HTR-8/SVneo (cell line): Measurements from ENCODE around the gene TPST2.

ENCODE experiments used
- DNase-seq: peaks from one replicate; pipeline ENCODE4 v3.0.0; 2011; ENCODE audit warnings: low spot score, mixed read lengths; ENCODE audit not compliant: insufficient read length
- FAIRE-seq: peaks from 2 replicates; lab custom pipeline; 2011; peaks lifted over from hg19 to GRCh38; lab: Jason Lieb, UNC

Gene TPST2

DNA sequence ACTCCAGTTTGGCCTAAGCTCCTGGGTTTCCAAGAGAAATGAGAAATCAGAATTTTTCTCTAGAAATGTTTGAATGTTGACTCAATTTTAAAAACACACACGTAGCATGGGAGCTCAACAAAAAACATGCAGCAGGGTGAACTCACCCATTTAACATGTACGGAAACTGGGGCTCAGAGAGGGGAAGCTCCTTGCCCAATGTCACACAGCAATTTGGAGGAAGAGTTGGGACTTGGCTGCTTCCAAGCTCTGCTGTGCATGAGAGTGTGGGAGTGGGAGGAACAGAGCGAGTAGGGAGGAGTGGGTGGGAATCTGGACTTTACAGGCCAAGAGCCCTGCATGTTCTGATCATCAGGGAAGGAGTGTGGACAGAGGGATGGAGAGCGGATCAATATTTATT, 5.9 kb downstream of the TPST2 start:
- FAIRE-seq (no peak), DNase-seq (no peak)

DNA sequence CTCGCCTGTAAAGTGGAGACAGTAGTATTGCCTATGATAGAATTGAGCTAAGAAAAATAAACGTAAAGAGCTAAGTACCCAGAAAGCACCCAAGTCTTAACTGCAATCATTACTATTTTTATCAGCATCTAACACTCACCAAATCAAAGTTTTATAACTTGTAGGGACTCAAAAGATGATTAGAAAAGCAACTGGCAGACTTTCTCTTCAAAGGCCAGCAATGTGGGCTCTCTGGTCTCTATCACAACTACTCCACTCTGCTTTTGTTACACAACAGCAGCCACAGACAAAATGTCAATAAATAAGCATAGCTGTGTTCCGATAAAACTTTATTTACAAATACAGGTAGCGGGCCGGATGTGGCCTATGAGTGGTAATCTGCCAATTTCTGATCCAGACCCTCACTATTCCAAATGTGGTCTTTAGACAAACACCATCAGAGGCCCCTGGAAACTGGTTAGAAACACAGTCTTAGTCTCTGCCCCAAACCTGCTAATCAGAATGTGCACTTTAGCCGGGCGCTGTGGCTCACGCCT, 8.2 kb downstream of the TPST2 start:
- FAIRE-seq (no peak), DNase-seq (no peak)

DNA sequence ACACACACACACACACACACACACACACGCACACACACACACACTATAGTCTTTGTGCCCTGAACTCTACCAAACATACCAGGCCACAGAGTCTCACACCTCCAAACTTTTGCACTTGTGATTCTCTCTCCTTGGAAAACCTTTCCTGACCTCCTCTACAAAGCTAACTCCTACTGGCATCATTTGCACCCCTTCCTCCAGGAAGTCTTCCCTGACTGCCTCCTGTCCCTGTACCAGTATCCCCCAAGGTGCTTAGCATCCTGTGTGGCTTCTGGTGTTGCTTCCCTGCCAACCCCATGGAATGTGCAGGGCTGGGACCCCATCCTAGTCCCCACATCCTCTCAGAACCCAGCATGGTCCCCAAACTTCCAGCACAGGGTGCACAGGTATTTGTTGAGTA, 8.9 kb downstream of the TPST2 start:
- FAIRE-seq (no peak), DNase-seq (no peak)

GRCh38 chr22:26580240-26580962, 9.5 kb downstream of the TPST2 start:
- FAIRE-seq (no peak), DNase-seq (no peak)

- DNase-seq (no peak), FAIRE-seq (no peak)
Measured at GRCh38 chr22:26579331-26579886, 10.5 kb downstream of the TPST2 start.

DNA sequence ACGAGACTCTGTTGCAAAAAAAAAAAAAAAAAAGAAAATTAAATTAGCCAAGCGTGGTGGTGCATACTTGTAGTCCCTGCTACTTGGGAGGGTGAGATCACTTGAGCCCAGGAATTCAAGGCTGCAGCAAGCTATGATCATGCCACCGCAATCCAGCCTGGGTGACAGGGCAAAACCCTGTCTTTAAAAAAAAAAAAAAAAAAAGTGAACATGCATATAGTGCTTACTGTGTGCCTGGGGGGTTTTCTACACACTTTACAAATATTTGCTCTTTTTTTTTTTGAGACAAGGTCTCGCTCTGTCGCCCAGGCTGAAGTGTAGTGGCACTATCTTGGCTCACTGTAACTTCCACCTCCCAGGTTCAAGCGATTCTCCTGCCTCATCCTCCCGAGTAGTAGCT, 12.9 kb downstream of the TPST2 start:
- DNase-seq: no peak
- FAIRE-seq: no peak

GRCh38 chr22:26576026-26576680, 13.8 kb downstream of the TPST2 start:
- DNase-seq: no peak
- no peak for FAIRE-seq

- FAIRE-seq (no peak), DNase-seq (no peak)
Measured at GRCh38 chr22:26574001-26574723, 15.8 kb downstream of the TPST2 start.

GRCh38 chr22:26573026-26573662, 16.8 kb downstream of the TPST2 start:
- DNase-seq (no peak), FAIRE-seq (no peak)

DNA sequence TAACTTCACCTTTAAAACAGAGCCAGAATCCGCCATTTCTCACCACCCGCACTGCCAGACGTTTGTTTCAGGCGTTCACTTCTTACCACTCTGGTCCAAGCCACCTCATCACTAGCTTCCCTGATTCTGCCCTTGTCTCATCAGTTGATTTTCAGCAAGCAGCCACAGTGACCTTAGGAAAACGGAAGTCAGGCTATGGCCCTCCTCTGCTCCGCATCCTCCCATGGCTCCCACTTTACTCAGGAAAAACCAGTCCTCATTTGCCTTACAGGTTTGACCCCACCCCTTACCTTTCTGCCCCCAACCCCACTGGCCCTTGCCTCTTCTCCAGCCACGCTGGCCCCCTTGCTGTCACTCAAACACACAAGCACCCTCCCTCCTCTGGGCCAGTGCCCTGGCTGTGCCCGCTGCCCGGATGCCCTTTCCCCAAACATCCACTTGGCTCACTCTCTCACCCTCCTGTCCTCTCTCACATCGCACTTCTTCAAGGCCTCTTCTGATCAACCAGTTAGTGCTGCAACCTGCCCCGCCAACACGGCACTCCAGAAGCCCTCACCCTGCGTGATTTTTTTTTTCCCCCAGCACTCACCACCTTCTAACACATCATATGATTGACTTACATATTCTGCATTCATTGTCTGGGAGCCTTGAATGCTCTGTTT, 18.9 kb downstream of the TPST2 start:
- no peak for DNase-seq
- FAIRE-seq: no peak

- FAIRE-seq: no peak
- DNase-seq: no peak
Measured at GRCh38 chr22:26570115-26570514, 19.8 kb downstream of the TPST2 start.

DNA sequence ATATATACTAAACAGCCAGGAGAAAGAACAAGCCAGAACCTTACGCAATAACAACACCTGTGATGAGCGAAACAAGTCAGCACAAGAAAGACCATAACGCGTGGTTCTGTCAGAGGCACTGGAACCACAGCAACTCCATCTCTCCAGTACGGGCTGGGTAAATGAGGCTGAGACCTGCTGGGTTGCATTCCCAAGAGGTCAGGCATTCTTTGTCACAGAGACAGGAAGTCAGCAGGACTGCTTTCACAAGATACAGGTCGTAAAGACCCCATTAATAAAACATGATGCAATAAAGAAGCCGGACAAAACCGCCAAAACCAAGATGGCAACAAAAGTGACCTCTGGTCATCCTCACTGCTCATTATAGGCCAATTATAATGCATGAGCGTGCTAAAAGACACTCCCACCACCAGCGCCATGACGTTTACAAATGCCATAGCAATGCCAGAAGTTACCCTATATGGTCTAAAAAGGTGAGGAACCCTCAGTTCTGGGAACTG, 21.7 kb downstream of the TPST2 start:
- no peak for FAIRE-seq
- no peak for DNase-seq

DNA sequence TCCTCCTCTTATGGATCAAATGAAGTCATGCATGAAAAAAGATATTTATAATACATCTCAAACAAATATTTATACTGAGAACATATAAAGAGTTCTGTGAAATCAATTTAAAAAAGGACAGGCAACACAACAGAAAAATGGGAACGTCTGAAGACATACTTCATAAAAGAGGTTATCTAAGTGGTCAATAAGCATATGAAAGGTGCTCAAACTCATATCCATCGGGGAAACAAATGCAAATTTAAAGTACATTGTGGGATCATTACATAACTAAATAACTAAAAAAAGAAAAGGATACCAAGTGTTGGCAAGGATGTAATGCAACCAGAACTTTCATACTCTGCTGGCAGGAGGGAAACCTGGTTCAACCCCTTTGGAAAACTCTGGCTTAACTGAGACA, 22.3 kb downstream of the TPST2 start:
- no peak for FAIRE-seq
- no peak for DNase-seq

- no peak for DNase-seq
- no peak for FAIRE-seq
Measured at GRCh38 chr22:26566994-26567393, 22.9 kb downstream of the TPST2 start.

DNA sequence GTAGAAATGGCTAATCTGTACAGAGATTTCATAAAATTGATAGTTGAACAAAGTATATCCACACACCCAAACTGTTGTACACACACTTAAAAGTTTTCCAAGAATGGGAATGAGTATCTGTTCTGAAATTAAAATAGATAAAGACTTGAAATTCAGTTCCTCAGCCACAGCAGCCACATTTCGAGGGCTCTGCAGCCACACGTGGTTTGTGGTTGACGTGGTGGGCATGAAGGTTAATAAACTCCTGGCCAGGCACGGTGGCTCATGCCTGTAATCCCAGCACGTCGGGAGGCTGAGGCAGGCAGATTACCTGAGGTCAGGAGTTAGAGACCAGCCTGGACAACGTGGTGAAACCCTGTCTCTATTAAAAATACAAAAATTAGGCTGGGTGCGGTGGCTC, 24.0 kb downstream of the TPST2 start:
- DNase-seq (no peak), FAIRE-seq (no peak)

GRCh38 chr22:26565181-26565580, 24.8 kb downstream of the TPST2 start:
- DNase-seq: no peak
- FAIRE-seq: no peak

GRCh38 chr22:26564672-26565071, 25.3 kb downstream of the TPST2 start:
- FAIRE-seq: no peak
- DNase-seq: no peak

GRCh38 chr22:26564181-26564580, 25.8 kb downstream of the TPST2 start:
- DNase-seq: no peak
- FAIRE-seq: no peak

DNA sequence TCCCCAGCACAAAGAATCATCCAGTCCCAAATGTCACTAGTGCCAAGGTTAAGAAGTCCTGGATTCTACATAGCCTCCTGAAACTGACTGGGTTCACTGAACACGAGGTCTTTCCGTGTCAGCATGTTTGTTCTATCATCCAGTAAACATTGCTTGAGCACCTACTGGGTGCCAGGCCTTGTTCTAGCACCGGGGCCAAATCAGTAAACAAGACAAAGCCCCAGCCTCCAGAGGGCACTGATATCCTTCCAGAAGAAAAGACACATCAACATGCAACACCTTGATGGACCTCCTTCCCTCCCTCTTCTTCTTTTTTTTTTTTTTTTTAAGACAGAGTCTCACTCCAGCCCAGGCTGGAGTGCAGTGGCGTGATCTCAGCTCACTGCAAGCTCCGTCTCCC, 26.9 kb downstream of the TPST2 start:
- DNase-seq (no peak), FAIRE-seq (no peak)
